GM12878 (cell line): Measurements from ENCODE around the gene GALNT11. TPM values are rescaled to one million over a fixed set of nuclear protein-coding genes. Genes with fewer than 3 reads are reported as not detected.
A peak's percentile ranks its signal among the peaks of the same experiment; 100 is the strongest.

Experiments
- ATF7 ChIP-seq: fragments of 450-650 bp; IDR thresholded peaks from 2 replicates; pipeline ENCODE4 v1.6.1; 2016; ENCODE audit warnings: low read depth, mild to moderate bottlenecking
- EP300 ChIP-seq, 2 experiments: fragments of 150-350 bp in 1 of 2; IDR thresholded peaks; 2 replicates each; pipeline ENCODE4 v1.6.1; 2011 to 2012; ENCODE audit warnings: low read depth in 2 of 2, low read length in 2 of 2, borderline replicate concordance in 1 of 2, improper control_type of control experiment in 1 of 2, inconsistent platforms in 1 of 2; ENCODE audit not compliant: control insufficient read depth in 1 of 2
- EZH2 ChIP-seq: IDR thresholded peaks from 2 replicates; pipeline ENCODE4 v1.6.1; 2012; ENCODE audit warnings: low read depth, mild to moderate bottlenecking, control low read depth, inconsistent platforms, low read length, borderline replicate concordance; ENCODE audit not compliant: control insufficient read depth
- HDAC2 ChIP-seq: fragments of 200-600 bp; sonication (generic); IDR thresholded peaks from 2 replicates; pipeline ENCODE4 v1.6.1; 2017
- MEF2B ChIP-seq: fragments of 450-650 bp; IDR thresholded peaks from 2 replicates; pipeline ENCODE4 v1.6.1; 2018; ENCODE audit warnings: mild to moderate bottlenecking, moderate library complexity; ENCODE audit not compliant: partially characterized antibody, poor library complexity, severe bottlenecking
- MTA3 ChIP-seq: IDR thresholded peaks from 2 replicates; pipeline ENCODE4 v1.6.1; 2012; ENCODE audit warnings: low read length, inconsistent platforms, borderline replicate concordance
- NFYA ChIP-seq: IDR thresholded peaks from 2 replicates; pipeline ENCODE4 v1.6.1; 2011; ENCODE audit warnings: low read depth, mild to moderate bottlenecking, low read length, improper control_type of control experiment, borderline replicate concordance
- SIX5 ChIP-seq: IDR thresholded peaks from 2 replicates; pipeline ENCODE4 v1.6.1; 2011; ENCODE audit warnings: mild to moderate bottlenecking, low read depth, low read length, moderate library complexity; ENCODE audit not compliant: severe bottlenecking
- TCF12 ChIP-seq: IDR thresholded peaks from 2 replicates; pipeline ENCODE4 v1.6.1; 2011; ENCODE audit warnings: low read depth, mild to moderate bottlenecking, low read length
- TCF3 ChIP-seq: IDR thresholded peaks from 2 replicates; pipeline ENCODE4 v1.6.1; 2012; ENCODE audit warnings: low read depth, mild to moderate bottlenecking, low read length, borderline replicate concordance; ENCODE audit not compliant: insufficient read depth
- WRNIP1 ChIP-seq: IDR thresholded peaks from 2 replicates; pipeline ENCODE4 v1.6.1; 2011; ENCODE audit warnings: low read depth, low read length, improper control_type of control experiment, borderline replicate concordance
- ZNF24 ChIP-seq: fragments of 450-650 bp; IDR thresholded peaks from 2 replicates; pipeline ENCODE4 v1.6.1; 2017; ENCODE audit warnings: antibody characterized with exemption, mild to moderate bottlenecking
- ZZZ3 ChIP-seq: IDR thresholded peaks from 2 replicates; pipeline ENCODE4 v1.6.1; 2011; ENCODE audit warnings: low read depth; ENCODE audit not compliant: control insufficient read depth, insufficient read length
- polyA plus RNA-seq, 11 experiments: library from polyadenylated mRNA; depleted of rRNA in 4 of 11; unstranded in 6 of 11; stranded (reverse) in 5 of 11; fragments of >200 nt; fragmentation: Nextera tagmentation in 4 of 11; fragmentation: Illumina TruSeq in 1 of 11; extraction: Ambion mirVana in 4 of 11; extraction: Trizol in 1 of 11; gene quantifications; 1 replicate in 1 of 11; 2 replicates in 10 of 11; pipeline versions ENCODE4 v1.2.1 to v1.2.3, GENCODE V29; 2011 to 2016; ENCODE audit warnings: inconsistent platforms in 2 of 11, missing spikeins in 2 of 11, low read depth in 1 of 11
- total RNA-seq, 4 experiments: library from RNA; depleted of rRNA in 3 of 4; stranded (reverse); fragments of >200 nt in 3 of 4; fragmentation: Illumina TruSeq in 1 of 4; extraction: Trizol in 1 of 4; gene quantifications; 2 replicates each; pipeline versions ENCODE4 v1.2.1 to v1.2.3, GENCODE V29; 2013 to 2021
- TF ChIP-seq, protein P1 (sequence below): fragments of 450-650 bp; IDR thresholded peaks from 2 replicates; pipeline ENCODE4 v1.6.1; 2016; ENCODE audit warnings: mild to moderate bottlenecking, moderate library complexity, borderline replicate concordance
- TF ChIP-seq, protein P2 (sequence below): fragments of 450-650 bp; IDR thresholded peaks from 2 replicates; pipeline ENCODE4 v1.6.1; 2014; ENCODE audit warnings: mild to moderate bottlenecking
- TF ChIP-seq, protein P3 (sequence below): IDR thresholded peaks from 2 replicates; pipeline ENCODE4 v1.6.1; 2011; ENCODE audit warnings: mild to moderate bottlenecking, low read depth, low read length, moderate library complexity; ENCODE audit not compliant: insufficient replicate concordance
- TF ChIP-seq, protein P4 (sequence below): fragments of 450-650 bp; conservative IDR thresholded peaks from 2 replicates; pipeline ENCODE4 v1.6.1; 2017; ENCODE audit warnings: mild to moderate bottlenecking, moderate library complexity

GALNT11 gene
- total and polyA plus RNA-seq, 10 of the 15 experiments (the other 5 are each of a cell fraction or from before 2014, with no cell fraction given) = 2.0 to 9.5 (median 6.4) TPM

DNA sequence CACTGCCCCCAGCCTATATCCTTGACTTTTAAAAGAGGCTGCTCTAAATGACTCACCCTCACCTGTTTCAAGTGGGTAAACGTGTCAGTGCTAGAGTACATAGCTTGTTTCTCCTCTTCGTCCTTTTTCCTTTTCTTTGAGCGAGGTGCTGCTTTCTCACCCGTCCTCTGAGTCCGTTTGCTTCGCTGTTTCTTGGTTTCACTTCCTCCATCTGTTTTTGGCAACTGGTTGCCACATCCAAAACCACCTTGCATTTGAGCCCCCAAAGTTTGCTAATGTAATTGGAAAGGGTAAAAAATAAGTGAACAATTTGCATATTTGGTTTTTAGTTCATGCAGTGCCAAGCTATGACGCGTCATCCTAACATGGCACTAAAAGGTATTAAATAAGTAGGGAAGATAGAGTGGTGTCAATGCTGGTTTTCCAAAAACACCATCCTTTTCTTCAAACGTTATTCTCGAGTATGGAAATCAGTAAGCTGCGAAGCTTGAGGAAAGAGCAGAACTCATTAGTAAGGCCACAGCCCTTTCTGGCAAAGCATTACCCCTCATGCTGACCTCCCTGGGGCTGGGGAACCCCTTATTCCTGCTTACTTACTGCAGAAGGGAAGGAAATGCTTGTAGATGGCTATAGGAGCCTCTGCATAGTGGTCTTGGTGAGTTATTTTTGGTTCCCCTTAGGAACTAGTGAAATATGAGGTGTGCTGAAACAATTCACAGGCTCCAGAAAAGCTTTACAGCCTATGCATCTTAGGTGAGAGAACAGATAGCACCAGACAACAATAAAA is 133.5 kb downstream of the GALNT11 start (continued):
- TF ChIP-seq, protein P1, sequence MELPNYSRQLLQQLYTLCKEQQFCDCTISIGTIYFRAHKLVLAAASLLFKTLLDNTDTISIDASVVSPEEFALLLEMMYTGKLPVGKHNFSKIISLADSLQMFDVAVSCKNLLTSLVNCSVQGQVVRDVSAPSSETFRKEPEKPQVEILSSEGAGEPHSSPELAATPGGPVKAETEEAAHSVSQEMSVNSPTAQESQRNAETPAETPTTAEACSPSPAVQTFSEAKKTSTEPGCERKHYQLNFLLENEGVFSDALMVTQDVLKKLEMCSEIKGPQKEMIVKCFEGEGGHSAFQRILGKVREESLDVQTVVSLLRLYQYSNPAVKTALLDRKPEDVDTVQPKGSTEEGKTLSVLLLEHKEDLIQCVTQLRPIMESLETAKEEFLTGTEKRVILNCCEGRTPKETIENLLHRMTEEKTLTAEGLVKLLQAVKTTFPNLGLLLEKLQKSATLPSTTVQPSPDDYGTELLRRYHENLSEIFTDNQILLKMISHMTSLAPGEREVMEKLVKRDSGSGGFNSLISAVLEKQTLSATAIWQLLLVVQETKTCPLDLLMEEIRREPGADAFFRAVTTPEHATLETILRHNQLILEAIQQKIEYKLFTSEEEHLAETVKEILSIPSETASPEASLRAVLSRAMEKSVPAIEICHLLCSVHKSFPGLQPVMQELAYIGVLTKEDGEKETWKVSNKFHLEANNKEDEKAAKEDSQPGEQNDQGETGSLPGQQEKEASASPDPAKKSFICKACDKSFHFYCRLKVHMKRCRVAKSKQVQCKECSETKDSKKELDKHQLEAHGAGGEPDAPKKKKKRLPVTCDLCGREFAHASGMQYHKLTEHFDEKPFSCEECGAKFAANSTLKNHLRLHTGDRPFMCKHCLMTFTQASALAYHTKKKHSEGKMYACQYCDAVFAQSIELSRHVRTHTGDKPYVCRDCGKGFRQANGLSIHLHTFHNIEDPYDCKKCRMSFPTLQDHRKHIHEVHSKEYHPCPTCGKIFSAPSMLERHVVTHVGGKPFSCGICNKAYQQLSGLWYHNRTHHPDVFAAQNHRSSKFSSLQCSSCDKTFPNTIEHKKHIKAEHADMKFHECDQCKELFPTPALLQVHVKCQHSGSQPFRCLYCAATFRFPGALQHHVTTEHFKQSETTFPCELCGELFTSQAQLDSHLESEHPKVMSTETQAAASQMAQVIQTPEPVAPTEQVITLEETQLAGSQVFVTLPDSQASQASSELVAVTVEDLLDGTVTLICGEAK = no peak
- TF ChIP-seq, protein P2, sequence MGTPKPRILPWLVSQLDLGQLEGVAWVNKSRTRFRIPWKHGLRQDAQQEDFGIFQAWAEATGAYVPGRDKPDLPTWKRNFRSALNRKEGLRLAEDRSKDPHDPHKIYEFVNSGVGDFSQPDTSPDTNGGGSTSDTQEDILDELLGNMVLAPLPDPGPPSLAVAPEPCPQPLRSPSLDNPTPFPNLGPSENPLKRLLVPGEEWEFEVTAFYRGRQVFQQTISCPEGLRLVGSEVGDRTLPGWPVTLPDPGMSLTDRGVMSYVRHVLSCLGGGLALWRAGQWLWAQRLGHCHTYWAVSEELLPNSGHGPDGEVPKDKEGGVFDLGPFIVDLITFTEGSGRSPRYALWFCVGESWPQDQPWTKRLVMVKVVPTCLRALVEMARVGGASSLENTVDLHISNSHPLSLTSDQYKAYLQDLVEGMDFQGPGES = no peak
- TF ChIP-seq MTA3 (peak; percentile 97), HDAC2 (no peak), NFYA (no peak), ZNF24 (0 out of 2 replicates have a peak, but pooled peaks have one; percentile 28), SIX5 (no peak), EZH2 (no peak), ATF7 (peak; percentile 86), TCF12 (peak; percentile 61; the same call in 1 of the 2 replicates), ZZZ3 (no peak), TCF3 (0 out of 2 replicates have a peak, but pooled peaks have one; percentile 20), WRNIP1 (no peak), EP300 (IDR thresholded peaks at IDR 0.05; ENCODE audit: borderline replicate concordance in 1 of 2, control insufficient read depth in 1 of 2, low read depth in 2 of 2, low read length in 2 of 2) (peak; percentile 85 to 94; a peak in 3 of 4 replicates), MEF2B (peak; percentile 98)
- TF ChIP-seq, protein P3, sequence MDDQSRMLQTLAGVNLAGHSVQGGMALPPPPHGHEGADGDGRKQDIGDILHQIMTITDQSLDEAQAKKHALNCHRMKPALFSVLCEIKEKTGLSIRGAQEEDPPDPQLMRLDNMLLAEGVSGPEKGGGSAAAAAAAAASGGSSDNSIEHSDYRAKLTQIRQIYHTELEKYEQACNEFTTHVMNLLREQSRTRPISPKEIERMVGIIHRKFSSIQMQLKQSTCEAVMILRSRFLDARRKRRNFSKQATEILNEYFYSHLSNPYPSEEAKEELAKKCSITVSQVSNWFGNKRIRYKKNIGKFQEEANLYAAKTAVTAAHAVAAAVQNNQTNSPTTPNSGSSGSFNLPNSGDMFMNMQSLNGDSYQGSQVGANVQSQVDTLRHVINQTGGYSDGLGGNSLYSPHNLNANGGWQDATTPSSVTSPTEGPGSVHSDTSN = no peak
- TF ChIP-seq, protein P4, sequence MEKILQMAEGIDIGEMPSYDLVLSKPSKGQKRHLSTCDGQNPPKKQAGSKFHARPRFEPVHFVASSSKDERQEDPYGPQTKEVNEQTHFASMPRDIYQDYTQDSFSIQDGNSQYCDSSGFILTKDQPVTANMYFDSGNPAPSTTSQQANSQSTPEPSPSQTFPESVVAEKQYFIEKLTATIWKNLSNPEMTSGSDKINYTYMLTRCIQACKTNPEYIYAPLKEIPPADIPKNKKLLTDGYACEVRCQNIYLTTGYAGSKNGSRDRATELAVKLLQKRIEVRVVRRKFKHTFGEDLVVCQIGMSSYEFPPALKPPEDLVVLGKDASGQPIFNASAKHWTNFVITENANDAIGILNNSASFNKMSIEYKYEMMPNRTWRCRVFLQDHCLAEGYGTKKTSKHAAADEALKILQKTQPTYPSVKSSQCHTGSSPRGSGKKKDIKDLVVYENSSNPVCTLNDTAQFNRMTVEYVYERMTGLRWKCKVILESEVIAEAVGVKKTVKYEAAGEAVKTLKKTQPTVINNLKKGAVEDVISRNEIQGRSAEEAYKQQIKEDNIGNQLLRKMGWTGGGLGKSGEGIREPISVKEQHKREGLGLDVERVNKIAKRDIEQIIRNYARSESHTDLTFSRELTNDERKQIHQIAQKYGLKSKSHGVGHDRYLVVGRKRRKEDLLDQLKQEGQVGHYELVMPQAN = no peak
